ENCODE data around the gene HBE1. TPM values are rescaled to one million over a fixed set of nuclear protein-coding genes. Genes with fewer than 3 reads are reported as not detected.

Gene HBE1
- total and polyA plus RNA-seq, 9 of the 15 experiments (the other 6 are each of a cell fraction or from before 2014, with no cell fraction given) = 612 to 10,250 (median 2,181) TPM

GRCh38 chr11:5234381-5234834 lies 35.3 kb downstream of the HBE1 start, which contains the start of gene HBD (continued):
- TF ChIP-seq, protein P1, sequence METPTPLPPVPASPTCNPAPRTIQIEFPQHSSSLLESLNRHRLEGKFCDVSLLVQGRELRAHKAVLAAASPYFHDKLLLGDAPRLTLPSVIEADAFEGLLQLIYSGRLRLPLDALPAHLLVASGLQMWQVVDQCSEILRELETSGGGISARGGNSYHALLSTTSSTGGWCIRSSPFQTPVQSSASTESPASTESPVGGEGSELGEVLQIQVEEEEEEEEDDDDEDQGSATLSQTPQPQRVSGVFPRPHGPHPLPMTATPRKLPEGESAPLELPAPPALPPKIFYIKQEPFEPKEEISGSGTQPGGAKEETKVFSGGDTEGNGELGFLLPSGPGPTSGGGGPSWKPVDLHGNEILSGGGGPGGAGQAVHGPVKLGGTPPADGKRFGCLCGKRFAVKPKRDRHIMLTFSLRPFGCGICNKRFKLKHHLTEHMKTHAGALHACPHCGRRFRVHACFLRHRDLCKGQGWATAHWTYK (CRISPR knock-in tag; IDR thresholded peaks at IDR 0.05) = no peak
- TF ChIP-seq, protein P2, sequence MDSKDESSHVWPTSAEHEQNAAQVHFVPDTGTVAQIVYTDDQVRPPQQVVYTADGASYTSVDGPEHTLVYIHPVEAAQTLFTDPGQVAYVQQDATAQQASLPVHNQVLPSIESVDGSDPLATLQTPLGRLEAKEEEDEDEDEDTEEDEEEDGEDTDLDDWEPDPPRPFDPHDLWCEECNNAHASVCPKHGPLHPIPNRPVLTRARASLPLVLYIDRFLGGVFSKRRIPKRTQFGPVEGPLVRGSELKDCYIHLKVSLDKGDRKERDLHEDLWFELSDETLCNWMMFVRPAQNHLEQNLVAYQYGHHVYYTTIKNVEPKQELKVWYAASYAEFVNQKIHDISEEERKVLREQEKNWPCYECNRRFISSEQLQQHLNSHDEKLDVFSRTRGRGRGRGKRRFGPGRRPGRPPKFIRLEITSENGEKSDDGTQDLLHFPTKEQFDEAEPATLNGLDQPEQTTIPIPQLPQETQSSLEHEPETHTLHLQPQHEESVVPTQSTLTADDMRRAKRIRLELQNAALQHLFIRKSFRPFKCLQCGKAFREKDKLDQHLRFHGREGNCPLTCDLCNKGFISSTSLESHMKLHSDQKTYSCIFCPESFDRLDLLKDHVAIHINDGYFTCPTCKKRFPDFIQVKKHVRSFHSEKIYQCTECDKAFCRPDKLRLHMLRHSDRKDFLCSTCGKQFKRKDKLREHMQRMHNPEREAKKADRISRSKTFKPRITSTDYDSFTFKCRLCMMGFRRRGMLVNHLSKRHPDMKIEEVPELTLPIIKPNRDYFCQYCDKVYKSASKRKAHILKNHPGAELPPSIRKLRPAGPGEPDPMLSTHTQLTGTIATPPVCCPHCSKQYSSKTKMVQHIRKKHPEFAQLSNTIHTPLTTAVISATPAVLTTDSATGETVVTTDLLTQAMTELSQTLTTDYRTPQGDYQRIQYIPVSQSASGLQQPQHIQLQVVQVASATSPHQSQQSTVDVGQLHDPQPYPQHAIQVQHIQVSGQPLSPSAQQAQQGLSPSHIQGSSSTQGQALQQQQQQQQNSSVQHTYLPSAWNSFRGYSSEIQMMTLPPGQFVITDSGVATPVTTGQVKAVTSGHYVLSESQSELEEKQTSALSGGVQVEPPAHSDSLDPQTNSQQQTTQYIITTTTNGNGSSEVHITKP (IDR thresholded peaks at IDR 0.05; ENCODE audit: partially characterized antibody) = no peak
- TF ChIP-seq ZBTB8A (IDR thresholded peaks at IDR 0.05; ENCODE audit: partially characterized antibody) (no peak), MTA2 (IDR thresholded peaks at IDR 0.05; ENCODE audit: low read depth) (no peak), HDAC8 (tag; IDR thresholded peaks at IDR 0.05) (no peak), LEF1 (IDR thresholded peaks at IDR 0.05) (peak; percentile 79), CSDE1 (IDR thresholded peaks at IDR 0.05) (no peak), NELFE (IDR thresholded peaks at IDR 0.05; ENCODE audit: insufficient read depth, insufficient read length) (no peak), ARNT (IDR thresholded peaks at IDR 0.05) (peak in 1 of 2 experiments; percentile 30; a peak in 1 of 4 replicates), FOXK2 (conservative IDR thresholded peaks at IDR 0.05 in 1 of 2, IDR thresholded peaks at IDR 0.05 in 1 of 2; ENCODE audit: low read depth in 2 of 2) (peak; percentile 40 to 51; a peak in 3 of 4 replicates), ZBTB1 (CRISPR knock-in tag; IDR thresholded peaks at IDR 0.05; ENCODE audit: borderline replicate concordance, low read depth) (no peak), CHD1 (IDR thresholded peaks at IDR 0.05; ENCODE audit: low read length) (no peak), TRIM28 (IDR thresholded peaks at IDR 0.05) (no peak), ZFP30 (CRISPR knock-in tag; IDR thresholded peaks at IDR 0.05; ENCODE audit: borderline replicate concordance) (no peak), ZNF224 (CRISPR knock-in tag; IDR thresholded peaks at IDR 0.05) (no peak), TEAD4 (IDR thresholded peaks at IDR 0.05; ENCODE audit: low read length) (peak; percentile 68), TEAD4 (CRISPR knock-in tag; IDR thresholded peaks at IDR 0.05; ENCODE audit: borderline replicate concordance) (no peak), TAL1 (IDR thresholded peaks at IDR 0.05) (peak; percentile 30; the same call in 1 of the 2 replicates), ZNF780A (CRISPR knock-in tag; IDR thresholded peaks at IDR 0.05) (no peak), RB1 (IDR thresholded peaks at IDR 0.05; ENCODE audit: low read depth) (no peak), ZNF644 (tag; IDR thresholded peaks at IDR 0.05; ENCODE audit: low read depth) (no peak)
- TF ChIP-seq, protein P3, sequence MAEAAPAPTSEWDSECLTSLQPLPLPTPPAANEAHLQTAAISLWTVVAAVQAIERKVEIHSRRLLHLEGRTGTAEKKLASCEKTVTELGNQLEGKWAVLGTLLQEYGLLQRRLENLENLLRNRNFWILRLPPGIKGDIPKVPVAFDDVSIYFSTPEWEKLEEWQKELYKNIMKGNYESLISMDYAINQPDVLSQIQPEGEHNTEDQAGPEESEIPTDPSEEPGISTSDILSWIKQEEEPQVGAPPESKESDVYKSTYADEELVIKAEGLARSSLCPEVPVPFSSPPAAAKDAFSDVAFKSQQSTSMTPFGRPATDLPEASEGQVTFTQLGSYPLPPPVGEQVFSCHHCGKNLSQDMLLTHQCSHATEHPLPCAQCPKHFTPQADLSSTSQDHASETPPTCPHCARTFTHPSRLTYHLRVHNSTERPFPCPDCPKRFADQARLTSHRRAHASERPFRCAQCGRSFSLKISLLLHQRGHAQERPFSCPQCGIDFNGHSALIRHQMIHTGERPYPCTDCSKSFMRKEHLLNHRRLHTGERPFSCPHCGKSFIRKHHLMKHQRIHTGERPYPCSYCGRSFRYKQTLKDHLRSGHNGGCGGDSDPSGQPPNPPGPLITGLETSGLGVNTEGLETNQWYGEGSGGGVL (CRISPR knock-in tag; IDR thresholded peaks at IDR 0.05) = no peak
- TF ChIP-seq, protein P4, sequence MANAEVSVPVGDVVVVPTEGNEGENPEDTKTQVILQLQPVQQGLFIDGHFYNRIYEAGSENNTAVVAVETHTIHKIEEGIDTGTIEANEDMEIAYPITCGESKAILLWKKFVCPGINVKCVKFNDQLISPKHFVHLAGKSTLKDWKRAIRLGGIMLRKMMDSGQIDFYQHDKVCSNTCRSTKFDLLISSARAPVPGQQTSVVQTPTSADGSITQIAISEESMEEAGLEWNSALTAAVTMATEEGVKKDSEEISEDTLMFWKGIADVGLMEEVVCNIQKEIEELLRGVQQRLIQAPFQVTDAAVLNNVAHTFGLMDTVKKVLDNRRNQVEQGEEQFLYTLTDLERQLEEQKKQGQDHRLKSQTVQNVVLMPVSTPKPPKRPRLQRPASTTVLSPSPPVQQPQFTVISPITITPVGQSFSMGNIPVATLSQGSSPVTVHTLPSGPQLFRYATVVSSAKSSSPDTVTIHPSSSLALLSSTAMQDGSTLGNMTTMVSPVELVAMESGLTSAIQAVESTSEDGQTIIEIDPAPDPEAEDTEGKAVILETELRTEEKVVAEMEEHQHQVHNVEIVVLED (CRISPR knock-in tag; IDR thresholded peaks at IDR 0.05) = no peak

Data from K562 (cell line).